ENCODE data around the gene MBOAT1.
A peak's percentile ranks its signal among the peaks of the same experiment; 100 is the strongest.
"Not testable (repeated sequence)": the region's sequence is repeated elsewhere in the genome, so short reads cannot be mapped to it uniquely, and the experiment has no call there.

The MBOAT1 gene, protein sequence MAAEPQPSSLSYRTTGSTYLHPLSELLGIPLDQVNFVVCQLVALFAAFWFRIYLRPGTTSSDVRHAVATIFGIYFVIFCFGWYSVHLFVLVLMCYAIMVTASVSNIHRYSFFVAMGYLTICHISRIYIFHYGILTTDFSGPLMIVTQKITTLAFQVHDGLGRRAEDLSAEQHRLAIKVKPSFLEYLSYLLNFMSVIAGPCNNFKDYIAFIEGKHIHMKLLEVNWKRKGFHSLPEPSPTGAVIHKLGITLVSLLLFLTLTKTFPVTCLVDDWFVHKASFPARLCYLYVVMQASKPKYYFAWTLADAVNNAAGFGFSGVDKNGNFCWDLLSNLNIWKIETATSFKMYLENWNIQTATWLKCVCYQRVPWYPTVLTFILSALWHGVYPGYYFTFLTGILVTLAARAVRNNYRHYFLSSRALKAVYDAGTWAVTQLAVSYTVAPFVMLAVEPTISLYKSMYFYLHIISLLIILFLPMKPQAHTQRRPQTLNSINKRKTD

DNA sequence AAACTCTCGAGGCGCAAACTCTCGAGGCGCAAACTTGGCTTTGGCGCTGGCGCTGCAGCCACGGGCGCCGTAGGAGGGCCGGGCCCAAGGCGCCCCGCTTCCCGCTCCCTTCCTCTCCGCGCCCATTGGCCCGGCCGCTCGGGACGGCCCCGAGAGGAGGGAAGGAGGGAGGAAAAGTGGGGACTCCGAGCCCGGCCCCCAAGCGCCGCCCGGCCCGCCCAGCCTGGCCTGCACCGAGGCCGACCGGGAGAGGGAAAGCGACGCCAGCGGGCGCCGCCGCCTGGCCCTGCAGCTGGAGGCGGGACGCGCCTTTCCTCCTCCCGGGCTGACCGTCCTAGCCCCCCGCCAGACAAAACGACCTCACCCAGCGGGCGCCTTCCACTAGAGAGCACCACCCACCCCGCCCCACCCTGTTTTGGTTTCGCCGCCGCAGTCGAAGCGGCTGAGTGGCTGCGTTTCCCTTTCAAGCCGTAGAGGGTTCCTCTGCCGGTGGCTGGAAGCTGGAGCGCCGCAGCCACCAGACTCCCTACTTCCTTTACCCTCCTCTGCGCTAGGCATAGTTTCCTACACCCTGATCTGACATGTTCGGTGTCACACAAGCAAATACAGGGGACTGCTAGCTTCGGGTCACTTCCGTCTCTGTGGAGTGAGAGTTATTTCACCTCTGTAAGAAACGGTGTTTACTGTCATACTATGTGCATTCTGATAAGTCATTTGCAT, at the start of gene MBOAT1:
Gene MBOAT1, minus strand, starts transcription at position 78 of the 720 bp plus-strand sequence. CDS start 235 bp downstream, outside the sequence.
- peak; percentile 77 for DNase-seq

DNA sequence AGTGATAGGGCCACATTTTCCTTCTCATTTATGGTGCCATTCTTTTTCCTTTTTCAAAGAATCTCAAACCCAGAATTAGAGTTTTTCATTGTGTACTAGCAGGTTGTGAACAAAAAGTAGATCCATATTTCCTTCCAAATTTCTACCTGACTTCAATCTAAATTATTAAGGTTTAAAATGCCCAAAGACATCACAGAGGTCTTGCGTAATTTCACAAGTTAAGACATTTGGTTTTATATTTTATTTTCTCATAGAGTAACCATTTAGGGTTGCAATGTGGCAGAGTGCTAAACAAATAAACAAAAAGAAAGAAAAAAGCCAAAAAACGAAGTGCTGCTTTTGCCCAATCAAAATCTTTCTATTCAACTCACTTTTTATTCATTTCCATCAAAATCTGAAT, 49.4 kb upstream of the MBOAT1 start:
- DNase-seq, result no peak

DNA sequence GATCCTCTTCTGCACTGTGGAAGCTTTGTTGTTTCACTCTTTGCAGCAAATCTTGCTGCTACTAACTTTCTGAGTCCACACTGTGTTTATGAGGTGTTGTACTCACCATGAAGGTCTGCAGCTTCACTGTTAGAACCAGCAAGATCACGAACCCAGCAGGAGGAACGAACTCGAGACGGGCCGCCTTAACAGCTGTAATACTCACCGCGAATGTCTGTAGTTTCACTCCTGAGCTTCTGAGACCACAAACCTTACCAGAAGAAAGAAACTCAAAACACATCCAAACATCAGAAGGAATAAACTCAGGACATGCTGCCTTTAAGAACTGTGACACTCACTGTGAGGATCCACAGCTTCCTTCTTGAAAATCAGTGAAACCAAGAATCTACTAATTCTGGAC, 48.1 kb upstream of the MBOAT1 start:
- no peak for DNase-seq

DNA sequence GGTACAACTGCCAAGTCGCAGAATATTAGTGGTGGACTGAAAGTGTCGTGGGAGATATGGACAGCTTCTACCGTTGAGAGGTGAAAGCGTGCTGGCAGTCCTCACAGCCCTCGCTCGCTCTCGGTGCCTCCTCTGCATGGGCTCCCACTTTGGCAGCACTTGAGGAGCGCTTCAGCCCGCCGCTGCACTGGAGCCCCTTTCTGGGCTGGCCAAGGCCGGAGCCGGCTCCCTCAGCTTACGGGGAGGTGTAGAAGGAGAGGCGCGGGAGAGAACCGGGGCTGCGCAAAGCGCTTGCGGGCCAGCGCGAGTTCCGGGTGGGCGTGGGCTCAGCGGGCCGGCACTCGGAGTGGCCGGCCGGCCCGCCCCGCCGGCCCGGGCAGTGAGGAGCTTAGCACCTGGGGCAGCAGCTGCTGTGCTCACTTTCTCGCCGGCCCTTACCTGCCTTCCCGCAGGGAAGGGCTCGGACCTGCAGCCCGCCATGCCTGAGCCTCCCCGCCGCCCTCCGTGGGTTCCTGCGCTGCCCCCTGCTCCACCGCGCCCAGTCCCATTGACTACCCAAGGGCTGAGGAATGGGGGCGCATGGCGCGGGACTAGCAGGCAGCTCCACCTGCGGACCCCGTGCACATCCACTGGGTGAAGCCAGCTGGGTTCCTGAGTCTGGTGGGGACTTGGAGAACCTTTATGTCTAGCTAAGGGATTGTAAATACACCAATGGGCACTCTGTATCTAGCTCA, 47.2 kb upstream of the MBOAT1 start:
- DNase-seq, result no peak

DNA sequence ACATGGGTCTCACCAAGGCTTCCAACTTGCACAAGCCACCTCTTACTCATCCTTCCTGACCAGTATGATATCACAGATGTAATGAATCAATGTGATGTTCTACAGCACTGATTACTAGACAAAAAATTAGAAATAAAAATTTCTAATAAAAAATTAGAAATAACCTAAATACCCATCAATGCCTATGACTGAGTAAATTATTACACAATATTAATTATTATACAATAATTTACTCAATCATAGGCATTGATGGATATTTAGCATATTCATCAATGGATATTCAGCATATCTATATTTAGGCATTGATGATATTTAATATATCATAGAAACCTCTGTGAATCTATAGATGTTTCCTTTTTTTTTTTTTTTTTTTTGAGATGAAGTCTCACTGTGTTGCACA, 43.2 kb upstream of the MBOAT1 start:
- DNase-seq, result no peak

DNA sequence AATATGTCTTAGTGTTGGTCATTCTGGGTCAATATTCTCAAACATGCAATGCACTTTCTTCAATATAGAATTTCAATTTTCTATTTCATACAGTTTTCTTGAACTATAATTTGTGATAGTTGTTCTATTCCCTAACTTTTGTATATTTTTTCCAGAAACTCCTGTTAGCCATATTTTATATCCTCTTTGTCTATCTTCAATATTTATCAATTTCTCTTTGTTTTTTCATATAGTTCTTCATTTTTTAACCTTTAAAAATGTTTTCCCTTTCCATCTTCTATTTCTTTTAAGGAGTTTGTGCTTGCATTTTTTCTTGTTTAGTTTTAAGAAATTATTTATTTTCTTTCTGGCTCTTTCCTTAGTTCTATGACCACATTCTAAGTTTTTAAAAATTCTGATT, 42.0 kb upstream of the MBOAT1 start:
- DNase-seq, result no peak

DNA sequence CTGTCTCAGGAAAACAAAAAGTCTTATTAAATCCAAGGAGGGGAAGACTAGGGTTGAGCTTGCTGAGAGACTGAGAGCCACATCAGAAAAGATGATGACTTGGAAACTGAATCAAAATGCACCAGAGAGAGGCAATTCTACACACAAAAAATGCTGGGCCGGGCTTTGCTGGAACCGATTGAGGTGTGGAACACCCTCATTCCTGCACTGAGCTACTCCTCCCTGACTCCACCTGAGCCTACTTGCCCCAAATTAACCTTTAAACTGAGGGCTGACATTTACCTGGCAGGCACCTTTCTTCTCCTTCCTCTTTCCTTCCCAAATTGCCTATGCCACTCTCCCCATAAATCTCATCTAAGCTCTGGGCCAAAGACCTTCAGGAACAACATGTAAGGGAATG, 40.8 kb upstream of the MBOAT1 start:
- DNase-seq, result no peak

DNA sequence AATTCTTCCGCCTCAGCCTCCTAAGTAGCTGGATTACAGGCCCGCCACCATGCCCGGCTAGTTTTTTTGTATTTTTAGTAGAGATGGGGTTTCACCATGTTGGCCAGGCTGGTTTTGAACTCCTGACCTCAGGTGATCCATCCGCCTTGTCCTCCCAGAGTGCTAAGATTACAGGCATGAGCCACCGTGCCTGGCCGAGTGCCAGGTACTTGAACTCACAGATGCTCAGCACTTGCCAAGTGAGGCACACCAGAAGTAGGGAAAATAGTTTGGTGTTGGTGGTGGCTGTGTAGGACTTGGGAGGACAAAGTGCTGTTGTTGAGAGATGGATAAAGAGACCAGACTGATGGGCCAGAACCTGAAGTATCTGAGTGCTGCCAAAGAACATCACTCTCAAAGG, 40.0 kb upstream of the MBOAT1 start:
- no peak for DNase-seq

DNA sequence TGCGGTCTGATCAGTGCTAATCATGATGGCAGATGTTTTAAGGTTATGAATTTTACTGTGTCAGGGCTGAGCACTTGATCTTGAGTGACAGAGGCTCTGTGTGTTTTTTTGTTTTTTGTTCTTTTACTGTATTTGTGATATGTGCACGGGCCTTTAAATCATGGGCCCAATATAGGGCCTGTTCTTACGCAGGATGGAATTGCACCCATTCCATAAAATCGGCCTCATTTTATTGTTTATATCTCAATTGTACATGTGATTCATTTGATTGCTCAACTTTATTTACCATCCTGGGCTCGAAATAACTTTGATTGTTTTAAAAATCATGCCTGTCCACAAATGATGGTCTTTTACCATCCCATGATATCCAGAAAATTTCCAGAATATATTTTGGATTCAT, 39.3 kb upstream of the MBOAT1 start:
- DNase-seq, result no peak

DNA sequence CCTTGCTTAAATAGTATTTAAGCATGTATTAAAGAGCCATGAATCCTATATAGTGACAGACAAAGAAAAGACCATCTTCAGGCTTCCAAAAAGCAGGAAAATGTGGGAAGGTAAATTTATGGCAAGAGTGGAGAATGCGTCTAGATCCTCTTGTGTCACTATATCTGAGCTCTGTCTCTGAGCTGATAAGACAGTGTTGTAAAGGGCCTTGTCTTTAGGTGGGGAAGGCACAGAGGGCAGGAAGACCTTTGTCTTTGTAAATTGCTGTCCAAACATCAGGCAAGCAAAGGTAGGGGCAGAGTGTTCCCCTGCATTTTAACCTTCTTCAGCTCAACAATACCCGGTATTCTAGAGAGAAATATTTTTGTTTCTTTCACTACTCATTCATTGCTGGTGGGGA, 33.9 kb upstream of the MBOAT1 start:
- DNase-seq, result no peak

DNA sequence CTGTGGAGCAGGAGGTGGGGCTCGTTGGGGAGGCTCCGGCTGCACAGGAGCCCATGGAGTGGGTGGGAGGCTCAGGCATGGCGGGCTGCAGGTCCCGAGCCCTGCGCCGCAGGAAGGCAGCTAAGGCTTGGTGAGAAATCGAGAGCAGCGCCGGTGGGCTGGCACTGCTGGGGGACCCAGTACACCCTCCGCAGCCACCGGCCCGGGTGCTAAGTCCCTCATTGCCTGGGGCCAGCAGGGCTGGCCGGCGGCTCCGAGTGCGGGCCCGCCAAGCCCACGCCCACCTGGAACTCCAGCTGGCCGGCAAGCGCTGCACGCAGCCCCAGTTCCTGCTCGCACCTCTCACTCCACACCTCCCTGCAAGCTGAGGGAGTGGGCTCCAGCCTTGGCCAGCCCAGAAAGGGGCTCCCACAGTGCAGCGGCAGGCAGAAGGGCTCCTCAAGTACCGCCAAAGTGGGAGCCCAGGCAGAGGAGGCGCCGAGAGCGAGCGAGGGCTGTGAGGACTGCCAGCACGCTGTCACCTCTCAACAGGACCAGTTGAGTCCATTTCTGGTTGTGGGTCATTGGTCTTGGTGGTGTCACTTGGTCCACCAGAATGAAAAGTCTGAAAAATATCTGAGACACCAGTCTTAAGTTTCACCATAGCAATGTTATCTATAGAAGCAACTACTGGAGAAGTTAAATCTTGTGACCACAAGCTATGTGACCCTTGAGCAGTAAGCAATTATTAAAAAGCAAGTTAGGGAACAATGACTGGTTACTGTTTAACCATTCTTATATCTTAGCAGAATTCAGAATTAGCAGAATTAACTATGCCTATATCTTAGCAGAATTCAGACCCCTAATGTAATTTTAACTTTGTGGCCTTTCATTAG, 32.8 kb upstream of the MBOAT1 start:
- DNase-seq, result not testable (repeated sequence)

DNA sequence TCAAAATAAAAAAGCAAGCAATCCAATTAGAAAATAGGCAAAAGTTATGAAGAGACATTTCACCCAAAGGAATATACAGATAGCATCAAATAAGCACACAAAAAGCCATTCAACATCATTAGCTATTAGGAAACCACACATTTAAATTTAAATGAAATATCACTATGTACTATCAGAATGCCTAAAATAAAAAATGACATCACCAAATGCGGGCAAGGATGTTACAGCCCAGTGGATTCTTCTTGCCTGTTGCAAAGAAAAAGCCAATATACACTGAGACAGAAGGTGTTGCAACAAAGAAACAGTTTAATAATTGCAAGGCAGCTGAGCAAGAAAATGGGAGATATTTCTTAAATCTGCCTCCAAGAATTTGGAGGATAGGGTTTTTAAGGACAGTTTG, 31.0 kb upstream of the MBOAT1 start:
- no peak for DNase-seq

DNA sequence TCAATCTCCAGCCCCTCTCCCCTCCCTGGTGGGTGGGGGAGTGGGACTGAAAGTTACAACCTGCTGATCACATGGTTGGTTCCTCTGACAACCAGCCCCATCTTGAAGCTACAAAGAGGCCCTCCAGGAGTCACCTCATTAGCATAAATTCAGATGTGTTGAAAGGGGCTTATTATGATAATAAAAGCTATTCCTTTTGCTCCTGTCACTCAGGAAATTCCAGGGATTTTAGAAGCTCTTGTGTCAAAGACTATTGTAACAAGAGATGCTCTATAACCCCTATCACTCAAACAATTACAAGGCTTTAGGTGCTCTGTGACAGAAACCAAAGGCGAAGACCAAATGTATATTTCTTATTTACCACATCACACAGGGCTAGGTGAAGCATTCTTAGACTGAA, 30.1 kb upstream of the MBOAT1 start:
- DNase-seq, result no peak

DNA sequence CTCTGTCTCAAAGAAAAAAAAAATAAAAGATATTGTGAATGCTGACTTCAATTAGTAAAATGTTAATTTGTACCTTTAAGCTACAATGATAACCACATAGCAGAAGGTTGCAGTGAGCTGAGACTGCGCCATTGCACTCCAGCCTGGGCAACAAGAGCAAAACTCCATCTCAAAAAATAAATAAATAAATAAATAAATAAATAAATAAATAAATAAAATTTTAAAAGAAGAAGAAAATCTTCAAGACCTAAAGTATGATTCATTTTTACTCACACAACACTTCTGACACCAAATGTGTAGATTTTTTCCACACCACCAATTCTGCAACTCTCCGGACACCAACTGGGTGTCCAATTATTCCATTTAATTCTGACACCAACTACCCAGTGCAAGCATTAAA, 28.8 kb upstream of the MBOAT1 start:
- no peak for DNase-seq

DNA sequence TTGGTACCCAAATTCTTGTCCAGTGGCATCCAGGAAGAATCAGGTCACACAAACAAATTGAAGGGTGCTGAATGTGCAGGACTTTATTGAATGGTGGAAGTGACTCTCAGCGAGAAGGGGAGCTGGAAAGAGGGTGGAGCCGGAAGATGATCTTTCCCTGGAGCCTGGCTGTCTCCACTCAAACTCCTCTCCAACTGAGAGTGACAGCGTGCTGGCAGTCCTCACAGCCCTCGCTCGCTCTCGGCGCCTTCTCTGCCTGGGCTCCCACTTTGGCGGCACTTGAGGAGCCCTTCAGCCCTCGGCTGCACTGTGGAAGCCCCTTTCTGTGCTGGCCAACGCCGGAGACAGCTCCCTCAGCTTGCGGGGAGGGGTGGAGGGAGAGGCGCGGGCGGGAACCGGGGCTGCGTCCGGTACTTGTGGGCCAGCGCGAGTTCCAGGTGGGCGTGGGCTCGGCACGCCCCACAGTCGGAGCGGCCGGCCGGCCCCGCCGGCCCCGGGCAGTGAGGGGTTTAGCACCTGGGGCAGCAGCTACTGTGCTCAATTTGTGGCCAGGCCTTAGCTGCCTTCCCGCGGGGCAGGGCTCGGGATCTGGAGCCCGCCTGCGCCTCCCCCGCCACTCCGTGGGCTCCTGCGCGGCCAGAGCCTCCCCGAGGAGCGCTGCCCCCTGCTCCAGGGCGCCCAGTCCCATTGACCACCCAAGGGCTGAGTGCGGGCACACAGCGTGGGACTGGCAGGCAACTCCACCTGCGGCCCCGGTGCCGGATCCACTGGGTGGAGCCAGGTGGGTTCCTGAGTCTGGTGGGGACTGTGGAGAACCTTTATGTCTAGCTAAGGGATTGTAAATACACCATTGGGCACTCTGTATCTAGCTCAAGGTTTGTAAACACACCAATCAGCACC, 26.7 kb upstream of the MBOAT1 start:
- DNase-seq, result no peak

DNA sequence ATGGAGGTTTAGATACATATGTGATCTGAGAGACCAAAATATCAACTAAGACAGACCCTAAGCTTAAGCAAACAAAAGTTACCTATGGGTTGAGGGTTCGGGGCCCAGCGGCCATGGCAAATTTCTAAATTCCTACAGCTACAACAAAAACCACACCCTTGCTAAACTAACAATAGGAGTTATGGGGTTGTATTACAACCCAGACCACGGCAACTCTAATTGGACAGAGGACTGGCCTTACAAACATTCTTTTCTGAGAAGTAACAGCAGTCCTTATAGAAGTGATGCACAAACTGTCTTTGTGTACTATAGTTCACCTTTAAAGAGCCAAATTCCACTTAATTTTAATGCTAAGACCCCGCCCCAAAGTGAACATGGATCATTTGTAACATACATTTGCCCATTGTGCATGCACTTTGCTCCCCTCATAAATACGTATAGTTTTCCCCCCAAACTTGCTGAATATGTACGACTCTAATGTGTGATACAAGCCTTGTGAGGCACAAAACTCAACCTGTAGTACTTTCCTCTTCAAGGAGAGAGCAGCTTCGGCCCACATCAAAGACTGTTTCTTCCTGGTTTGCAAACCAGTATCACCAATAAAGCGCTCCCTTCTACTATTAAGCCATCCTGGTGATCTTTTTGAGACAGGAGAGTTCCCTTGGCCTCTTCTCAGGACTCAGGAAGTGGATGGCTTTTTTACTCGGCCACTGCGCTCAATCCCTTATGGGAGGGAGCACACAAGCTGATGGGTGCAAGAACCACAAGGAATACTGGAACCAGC, 25.6 kb upstream of the MBOAT1 start:
- DNase-seq, result no peak

DNA sequence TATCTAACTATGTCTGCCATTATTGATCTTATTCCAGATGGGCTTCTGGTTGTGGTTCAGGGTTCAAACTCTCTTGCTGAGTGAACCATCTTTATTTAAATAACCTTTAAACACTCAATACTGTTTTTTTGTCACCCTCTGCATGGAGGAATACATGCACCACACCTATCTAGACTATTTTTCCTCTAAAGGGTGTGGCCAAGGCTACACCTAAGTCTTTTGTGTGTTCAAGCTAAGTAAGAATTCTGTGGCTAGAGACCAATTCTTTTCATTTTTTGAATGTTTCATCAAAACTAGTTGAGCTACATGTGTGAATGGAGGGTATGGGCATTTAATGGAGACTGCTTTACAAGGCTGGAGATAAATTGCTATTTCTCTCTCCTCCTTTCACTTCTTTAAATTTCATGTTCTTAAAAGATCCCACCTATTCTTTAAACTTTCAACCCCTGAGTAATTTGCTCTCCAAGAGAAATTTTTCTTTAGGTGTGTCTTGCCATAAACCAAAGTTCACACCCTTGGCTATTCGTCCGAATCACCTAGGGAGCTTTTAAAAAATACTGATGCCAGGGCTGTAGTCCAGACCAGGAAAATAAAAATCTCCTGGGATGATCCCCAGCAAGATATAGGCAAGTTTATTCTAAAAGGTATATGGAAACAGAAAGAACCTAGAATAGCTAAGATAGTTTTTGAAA, 24.8 kb upstream of the MBOAT1 start:
- no peak for DNase-seq

DNA sequence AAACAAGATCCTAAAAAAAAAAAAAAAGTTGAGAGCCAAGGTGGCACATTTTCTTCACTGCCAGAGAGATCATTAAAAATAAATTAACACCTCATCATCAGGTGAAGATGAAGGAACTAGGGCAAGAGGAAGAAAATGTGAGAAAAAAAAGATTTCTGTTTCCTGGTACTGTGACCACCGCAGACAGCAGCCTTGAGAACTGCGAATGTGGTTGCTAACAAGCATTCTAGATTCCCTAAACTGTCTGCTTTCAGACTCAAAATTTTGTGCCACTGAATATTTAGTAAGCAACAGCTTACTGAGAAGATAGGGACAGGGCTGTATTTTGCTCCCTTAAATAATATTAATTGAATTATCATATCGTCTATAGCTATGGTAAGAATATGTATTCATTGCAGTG, 24.1 kb upstream of the MBOAT1 start:
- no peak for DNase-seq

DNA sequence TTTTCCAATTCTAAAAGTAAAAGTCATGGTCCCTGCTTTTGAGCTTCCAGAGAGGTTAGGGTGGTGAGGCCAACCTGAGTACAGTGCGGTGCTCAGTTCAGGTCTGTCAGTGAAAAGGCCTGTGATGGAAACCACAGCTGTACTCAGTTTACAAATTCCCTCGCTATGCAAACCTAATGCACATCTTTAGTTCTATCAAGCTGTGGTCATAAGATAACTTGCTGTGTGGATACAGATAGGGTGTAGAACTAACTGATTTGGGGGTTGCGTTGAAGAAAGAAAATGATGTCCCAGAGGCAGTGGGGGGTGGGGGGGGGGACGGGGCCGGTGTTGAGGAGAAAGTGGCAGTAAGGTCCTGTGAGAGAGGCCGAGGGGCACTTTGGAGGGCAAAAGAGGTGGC, 22.8 kb upstream of the MBOAT1 start:
- DNase-seq, result no peak

DNA sequence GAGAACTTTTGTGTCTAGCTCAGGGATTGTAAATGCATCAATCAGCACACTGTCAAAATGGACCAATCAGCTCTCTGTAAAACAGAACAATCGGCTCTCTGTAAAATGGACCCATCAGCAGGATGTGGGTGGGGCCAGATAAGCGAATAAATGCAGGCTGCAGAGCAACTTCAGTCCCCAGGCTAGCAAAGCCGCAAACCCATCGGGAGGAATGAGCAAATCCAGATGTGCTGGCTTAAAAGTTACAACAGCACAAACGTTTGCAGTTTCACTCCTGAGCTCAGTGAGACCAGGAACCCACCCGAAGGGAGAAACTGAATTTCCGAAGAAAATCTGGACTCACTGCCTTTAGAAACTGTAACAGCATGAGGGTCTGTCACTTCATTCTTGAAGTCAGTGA, 21.9 kb upstream of the MBOAT1 start:
- DNase-seq, result no peak
